Large intestine (tissue), 3 donors: Measurements from ENCODE around the gene DSG2. TPM values are rescaled to one million over a fixed set of nuclear protein-coding genes. Genes with fewer than 3 reads are reported as not detected.

Source experiments
- DNase-seq, 2 donors: peaks; one replicate each; pipeline versions ENCODE4 v3.0.0 to v3.0.0-alpha.2; 2013
- H3K27ac ChIP-seq: one replicate; pipeline ENCODE4 v1.5.1; 2013; ENCODE audit warnings: low read length
- H3K27me3 ChIP-seq: 2 replicates; pipeline ENCODE4 v1.6.1; 2013; ENCODE audit warnings: low read length; ENCODE audit not compliant: control insufficient read depth, insufficient read depth
- H3K36me3 ChIP-seq: 2 replicates; pipeline ENCODE4 v1.6.1; 2013; ENCODE audit warnings: low read length; ENCODE audit not compliant: control insufficient read depth, insufficient read depth
- H3K4me1 ChIP-seq: one replicate; pipeline ENCODE4 v1.6.1; 2013; ENCODE audit warnings: low read length; ENCODE audit not compliant: control insufficient read depth, insufficient read depth
- H3K4me3 ChIP-seq: one replicate; pipeline ENCODE4 v1.5.1; 2013; ENCODE audit warnings: low read length
- H3K9me3 ChIP-seq: one replicate; pipeline ENCODE4 v1.6.1; 2013; ENCODE audit warnings: mild to moderate bottlenecking, low read depth, low read length, moderate library complexity; ENCODE audit not compliant: control insufficient read depth
- WGBS: methylation state at CpG from one replicate; pipeline ENCODE4 v1.1.5; 2013; ENCODE audit warnings: low lambda C conversion rate; ENCODE audit not compliant: insufficient coverage; 5-methylcytosine and 5-hydroxymethylcytosine counted together
- polyA plus RNA-seq: library from polyadenylated mRNA; unstranded; fragments of 120-200 nt; gene quantifications from one replicate; pipeline ENCODE4 v1.2.1, GENCODE V29; 2013

Gene DSG2
- polyA plus RNA-seq, 1 donor: 96.9 TPM

DNA sequence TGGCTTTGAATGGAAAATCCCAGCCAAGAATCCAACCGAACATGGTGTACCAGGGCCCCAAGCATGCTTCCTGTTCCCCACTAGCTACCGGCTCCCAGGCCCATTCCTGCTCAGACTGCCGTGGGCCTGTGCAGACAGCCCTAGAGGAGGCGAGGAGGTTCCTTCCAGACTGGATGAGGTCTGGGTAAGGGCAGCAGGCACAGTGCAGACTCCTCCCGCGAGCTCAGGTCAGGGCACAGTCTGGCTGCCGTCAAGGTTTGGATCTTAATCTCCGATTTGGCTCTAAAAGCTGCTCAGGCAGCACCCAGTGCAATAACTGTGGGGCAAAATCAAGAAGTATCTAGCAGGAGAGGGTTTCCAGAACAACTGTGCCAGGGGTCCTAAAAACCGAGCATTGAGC, 74.4 kb downstream of the DSG2 start:
- no peak overlapping the region for H3K4me3 ChIP-seq
- H3K36me3 ChIP-seq: no peaks in the 10 kb centered on the region
- no CpG with 5 or more reads among the region's 9 CpGs for WGBS
- H3K9me3 ChIP-seq: no peaks in the 10 kb centered on the region
- no peak for DNase-seq
- peak overlapping the region; percentile 85 for H3K27ac ChIP-seq
- H3K27me3 ChIP-seq: no peaks in the 10 kb centered on the region
- peaks cover 31% of the 10 kb centered on the region for H3K4me1 ChIP-seq

DNA sequence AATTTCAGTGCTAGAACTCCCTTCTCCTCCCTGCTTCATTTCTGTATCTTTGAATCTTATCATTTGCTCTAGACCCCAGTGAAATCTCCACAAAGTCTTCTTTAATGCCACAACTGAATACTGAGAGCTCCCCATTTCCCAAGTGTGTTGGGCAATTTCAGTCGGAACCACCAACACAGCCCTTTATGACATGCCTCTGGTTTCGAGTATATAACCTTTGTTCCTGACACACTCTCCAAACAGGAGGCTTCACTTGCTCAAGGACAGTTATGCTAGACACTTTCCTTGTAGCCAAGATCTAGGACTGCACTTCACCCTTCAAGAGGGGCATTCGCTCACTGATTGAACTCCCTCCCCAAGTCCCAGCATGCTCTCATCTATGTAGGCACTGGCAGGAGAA, 75.1 kb downstream of the DSG2 start:
- H3K27ac ChIP-seq: peak overlapping the region; percentile 85
- no peaks in the 10 kb centered on the region for H3K36me3 ChIP-seq
- H3K9me3 ChIP-seq: no peaks in the 10 kb centered on the region
- peak; percentile 82 to 90 for DNase-seq
- peaks cover 30% of the 10 kb centered on the region for H3K4me1 ChIP-seq
- no peak overlapping the region for H3K4me3 ChIP-seq
- no CpG with 5 or more reads among the region's 3 CpGs for WGBS
- H3K27me3 ChIP-seq: no peaks in the 10 kb centered on the region

DNA sequence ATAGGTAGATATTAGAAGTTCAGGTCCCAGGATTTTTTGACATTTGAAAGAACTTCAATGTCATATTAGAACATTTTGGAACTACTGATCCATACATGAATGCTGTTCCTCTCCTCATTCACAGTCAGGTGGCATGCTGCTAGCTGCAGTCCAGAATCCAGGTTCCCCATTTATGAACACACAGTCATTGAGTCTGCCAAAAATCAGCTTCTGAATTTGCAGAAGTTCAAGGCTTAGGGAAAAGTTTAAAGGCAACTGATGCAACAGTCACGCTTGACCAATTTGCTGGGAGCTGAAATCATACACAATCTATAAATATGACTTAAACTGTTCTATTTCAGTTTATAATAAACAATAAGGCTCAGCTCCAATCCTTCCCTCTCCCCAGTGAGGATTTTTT, 76.4 kb downstream of the DSG2 start:
- WGBS: 100% methylated on average over 1 of the region's 1 CpG
- no peak overlapping the region for H3K4me3 ChIP-seq
- no peak overlapping the region for H3K27ac ChIP-seq
- H3K36me3 ChIP-seq: no peaks in the 10 kb centered on the region
- H3K4me1 ChIP-seq: peaks cover 34% of the 10 kb centered on the region
- no peaks in the 10 kb centered on the region for H3K9me3 ChIP-seq
- H3K27me3 ChIP-seq: no peaks in the 10 kb centered on the region
- no peak for DNase-seq

DNA sequence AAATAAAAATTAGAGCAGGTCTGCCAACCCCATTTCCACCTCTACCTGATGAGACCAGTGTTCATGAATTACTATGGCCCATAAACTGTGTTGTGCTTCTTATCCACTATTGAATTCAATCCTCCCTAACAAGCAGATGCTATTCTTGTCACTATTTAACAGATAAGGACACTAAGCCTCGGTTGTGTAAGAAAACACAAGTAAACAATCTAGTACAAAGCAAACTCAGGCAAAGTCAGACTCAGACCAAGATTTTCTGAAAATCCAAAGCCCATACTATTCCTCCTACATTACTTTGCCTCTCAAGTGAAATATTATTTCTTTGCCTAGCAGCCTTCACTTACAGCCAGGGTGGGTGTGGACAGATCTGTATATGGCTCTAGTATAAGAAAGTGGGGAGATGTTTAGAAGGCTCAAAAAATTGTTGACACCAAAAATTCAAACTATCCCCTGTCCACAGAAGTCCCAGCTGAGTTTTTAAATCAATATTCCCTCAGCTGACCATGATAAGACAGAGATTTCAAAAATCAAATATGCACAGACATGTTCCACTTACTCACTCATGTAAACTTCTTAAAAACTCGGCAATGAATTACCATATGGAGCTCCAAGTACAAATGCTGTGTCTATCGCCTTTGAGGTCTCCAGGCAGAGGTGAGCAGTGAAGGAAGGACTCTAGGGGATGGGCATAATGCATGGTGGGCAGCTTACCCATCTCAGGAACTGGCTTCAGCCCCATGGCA, 77.7 kb downstream of the DSG2 start:
- Histone ChIP-seq H3K36me3 (no peaks in the 10 kb centered on the region), H3K27ac (peak overlapping the region; percentile 25), H3K4me1 (peaks cover 39% of the 10 kb centered on the region), H3K9me3 (no peaks in the 10 kb centered on the region), H3K27me3 (no peaks in the 10 kb centered on the region), H3K4me3 (no peak overlapping the region)
- no CpG with 5 or more reads among the region's 3 CpGs for WGBS
- DNase-seq: no peak

DNA sequence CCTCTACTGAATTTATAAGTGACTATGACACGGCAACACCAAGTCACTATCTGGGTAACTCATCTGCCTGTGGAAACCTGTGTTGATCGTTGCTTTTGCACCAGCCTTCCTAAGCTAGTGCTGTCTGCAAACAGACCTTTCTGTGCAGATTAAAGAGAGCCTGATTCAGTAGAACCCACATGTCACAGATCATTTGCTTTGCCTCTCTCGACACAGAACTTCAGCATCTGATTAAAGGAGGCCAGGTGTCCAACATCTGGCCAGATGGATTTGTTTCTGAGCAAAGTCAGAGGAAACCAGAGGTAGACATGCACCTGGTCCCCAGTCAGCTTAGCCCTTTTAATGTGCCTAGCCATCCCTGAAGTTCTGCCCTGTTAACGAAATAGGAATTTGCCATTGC, 78.7 kb downstream of the DSG2 start:
- no peak for DNase-seq
- H3K27me3 ChIP-seq: no peaks in the 10 kb centered on the region
- H3K9me3 ChIP-seq: no peaks in the 10 kb centered on the region
- no peaks in the 10 kb centered on the region for H3K36me3 ChIP-seq
- H3K27ac ChIP-seq: no peak overlapping the region
- H3K4me3 ChIP-seq: no peak overlapping the region
- 100% methylated on average over 1 of the region's 4 CpGs for WGBS
- peaks cover 45% of the 10 kb centered on the region for H3K4me1 ChIP-seq

DNA sequence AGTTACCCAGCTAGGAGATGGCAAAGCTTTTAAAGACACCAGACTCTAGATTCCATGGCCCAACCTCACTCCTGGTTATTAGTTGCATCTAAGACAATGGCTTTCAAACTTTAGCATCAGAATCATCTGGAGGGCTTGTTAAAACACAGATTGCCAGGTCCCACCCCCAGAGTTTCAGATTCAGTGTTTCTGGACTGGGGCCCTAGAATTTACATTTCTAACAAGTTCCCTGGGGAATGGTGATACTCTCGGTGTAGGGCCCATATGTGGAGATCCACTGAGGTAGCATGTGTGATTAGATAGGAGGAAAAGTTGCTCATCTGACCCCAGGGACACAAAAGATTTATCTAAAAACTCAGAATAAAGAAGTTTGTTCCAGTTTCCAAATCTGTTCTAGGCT, 79.2 kb downstream of the DSG2 start:
- H3K9me3 ChIP-seq: no peaks in the 10 kb centered on the region
- H3K27me3 ChIP-seq: no peaks in the 10 kb centered on the region
- no peak overlapping the region for H3K27ac ChIP-seq
- DNase-seq: no peak
- no peaks in the 10 kb centered on the region for H3K36me3 ChIP-seq
- WGBS: no CpG with 5 or more reads among the region's 1 CpG
- H3K4me1 ChIP-seq: peaks cover 43% of the 10 kb centered on the region
- H3K4me3 ChIP-seq: no peak overlapping the region

DNA sequence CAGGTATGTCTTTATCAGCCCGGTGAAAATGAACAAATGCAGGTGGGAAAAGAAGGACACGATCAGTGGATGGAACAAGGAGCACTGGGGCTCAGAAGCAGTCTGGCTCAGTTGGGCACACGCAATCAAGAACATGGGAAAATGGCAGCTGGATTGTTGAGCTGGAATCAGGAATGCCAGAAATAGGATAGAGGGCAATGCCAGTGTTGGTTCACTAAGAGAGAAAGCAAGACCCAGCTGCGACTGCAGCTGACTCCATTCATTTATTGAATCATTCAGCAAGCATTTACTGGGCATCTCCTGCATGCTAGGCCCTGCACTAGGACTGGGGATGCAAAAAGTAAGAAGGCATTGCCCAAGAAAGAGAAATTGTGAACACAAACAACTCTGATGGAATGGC, 80.1 kb downstream of the DSG2 start:
- Histone ChIP-seq H3K27me3 (no peaks in the 10 kb centered on the region), H3K4me3 (no peak overlapping the region), H3K9me3 (no peaks in the 10 kb centered on the region), H3K4me1 (peaks cover 35% of the 10 kb centered on the region), H3K36me3 (no peaks in the 10 kb centered on the region), H3K27ac (no peak overlapping the region)
- WGBS: 100% methylated on average over 1 of the region's 4 CpGs
- no peak for DNase-seq

DNA sequence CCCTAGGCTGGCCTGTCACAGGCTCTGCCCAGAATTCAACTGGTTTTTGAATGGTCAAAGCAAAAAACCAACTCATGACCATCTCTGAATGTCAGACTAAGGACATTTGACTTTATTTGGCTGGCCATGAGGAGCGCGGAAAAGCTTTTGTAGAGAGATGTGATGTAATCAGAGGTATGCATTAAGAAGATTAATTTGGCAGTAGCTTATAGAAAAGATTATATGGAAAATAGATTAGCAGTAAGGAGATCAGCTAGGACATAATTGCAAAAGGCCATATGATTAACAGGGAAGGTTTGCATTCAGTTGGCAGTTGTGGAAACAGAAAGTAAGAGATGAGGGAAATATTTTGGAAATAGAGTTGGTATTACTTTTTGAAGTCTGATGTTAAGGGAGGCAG, 81.4 kb downstream of the DSG2 start:
- no CpG with 5 or more reads among the region's 2 CpGs for WGBS
- Histone ChIP-seq H3K27ac (no peak overlapping the region), H3K4me1 (peaks cover 35% of the 10 kb centered on the region), H3K9me3 (no peaks in the 10 kb centered on the region), H3K36me3 (no peaks in the 10 kb centered on the region), H3K27me3 (no peaks in the 10 kb centered on the region), H3K4me3 (no peak overlapping the region)
- DNase-seq: no peak

DNA sequence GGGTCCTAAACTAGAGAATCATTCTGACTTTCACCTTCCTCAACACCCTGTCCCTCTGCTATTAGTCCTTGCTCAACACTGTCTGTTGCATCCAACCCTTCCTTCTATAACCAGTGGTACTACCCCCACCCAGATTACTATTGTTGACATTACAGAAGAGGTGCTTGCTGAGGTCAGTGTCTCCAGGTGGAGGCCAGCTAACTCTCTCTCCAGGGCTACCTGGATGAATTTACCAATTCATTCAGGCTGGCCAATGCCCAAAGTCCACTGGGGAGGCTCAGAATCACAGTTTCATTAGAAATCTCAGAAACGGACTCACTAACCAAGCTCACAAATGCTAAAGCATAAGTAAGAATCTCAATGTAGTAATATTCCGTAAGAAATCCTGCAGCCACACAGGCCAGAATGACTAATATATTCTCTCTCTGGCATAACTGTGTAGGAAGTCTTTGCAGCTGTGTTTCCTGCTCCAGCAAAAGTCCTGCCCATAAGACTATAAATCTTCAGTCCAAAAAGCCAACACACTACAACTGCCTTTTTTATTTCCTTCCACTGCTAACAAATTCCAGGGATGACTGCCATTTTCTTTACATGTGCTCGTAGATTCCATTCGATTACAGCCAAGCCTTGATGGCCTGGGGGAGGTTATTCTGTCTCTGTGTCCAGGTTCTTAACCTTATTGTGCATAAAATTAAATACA, 83.7 kb downstream of the DSG2 start:
- Histone ChIP-seq H3K9me3 (no peaks in the 10 kb centered on the region), H3K4me1 (peaks cover 41% of the 10 kb centered on the region), H3K27ac (no peak overlapping the region), H3K36me3 (no peaks in the 10 kb centered on the region), H3K4me3 (no peak overlapping the region), H3K27me3 (no peaks in the 10 kb centered on the region)
- WGBS: no CpG with 5 or more reads among the region's 4 CpGs
- no peak for DNase-seq

DNA sequence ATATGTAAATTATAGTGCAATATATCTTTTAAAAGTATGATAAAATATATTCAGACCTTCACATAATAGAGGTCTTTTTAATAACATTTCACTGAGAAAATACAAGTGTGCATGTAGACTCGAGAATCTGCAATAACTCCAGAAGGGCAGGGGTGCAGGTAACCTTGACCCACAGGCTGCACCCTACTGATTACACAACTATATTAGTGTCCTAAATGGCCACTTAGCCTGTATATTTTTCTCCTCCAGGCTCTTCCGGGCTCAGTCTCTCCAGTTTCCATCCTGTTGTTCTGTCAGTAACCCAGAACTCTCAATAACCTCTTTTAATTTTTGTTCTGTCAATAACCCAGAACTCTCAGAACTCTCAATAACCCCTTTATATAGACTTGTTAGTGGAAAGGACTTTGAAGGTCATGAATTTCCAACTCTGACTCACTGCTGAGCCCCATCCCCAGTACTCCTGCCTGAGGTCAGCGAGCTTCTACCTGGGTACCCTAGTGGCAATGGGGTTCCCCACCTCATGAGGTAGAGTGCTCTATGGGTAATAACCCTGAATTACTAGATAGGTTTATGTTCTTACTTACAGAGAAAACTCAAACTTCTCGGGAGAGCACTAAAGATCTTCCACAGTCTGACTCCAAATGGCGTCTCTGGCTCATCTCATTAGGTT, 85.3 kb downstream of the DSG2 start:
- DNase-seq: no peak
- Histone ChIP-seq H3K4me3 (no peak overlapping the region), H3K9me3 (no peaks in the 10 kb centered on the region), H3K36me3 (no peaks in the 10 kb centered on the region), H3K27me3 (no peaks in the 10 kb centered on the region), H3K27ac (no peak overlapping the region), H3K4me1 (peaks cover 43% of the 10 kb centered on the region)
- WGBS: 83% methylated on average over 1 of the region's 5 CpGs
